Activated CD8-positive, alpha-beta T cell treated with anti-CD3 and anti-CD28 coated beads, Interleukin-2, amount 10 ng/mL, durations not matched to agents 7 days and 5 days (primary cell): ENCODE measurements around the gene RNPS1. TPM values are rescaled to one million over a fixed set of nuclear protein-coding genes. Genes with fewer than 3 reads are reported as not detected.

Experiments
- ATAC-seq: fragments of 150-1000 bp; cut with Tn5 transposase; one replicate; pipeline ENCODE4 v1.10.0; 2021; ENCODE audit warnings: moderate library complexity
- CTCF ChIA-PET: fragments of 350-600 bp; sonication (Branson Sonifier 250); formaldehyde crosslinking; loops from one replicate; lab custom pipeline; 2021; ENCODE audit warnings: antibody characterized with exemption; lab: Charles Lee
- POLR2A ChIA-PET: fragments of 350-600 bp; sonication (Branson Sonifier 250); formaldehyde crosslinking; loops from one replicate; lab custom pipeline; 2021; ENCODE audit warnings: antibody characterized with exemption; lab: Charles Lee
- DNase-seq: peaks from one replicate; pipeline ENCODE4 v3.0.0-alpha.2; 2020
- H3K27ac Mint-ChIP-seq: one replicate; pipeline ENCODE4 v1.8.0; 2021; ENCODE audit warnings: mild to moderate bottlenecking, mixed read lengths
- H3K27me3 Mint-ChIP-seq: one replicate; pipeline ENCODE4 v1.8.0; 2021; ENCODE audit warnings: low read depth, mixed read lengths
- H3K36me3 Mint-ChIP-seq: one replicate; pipeline ENCODE4 v1.8.0; 2021; ENCODE audit warnings: low read depth, mixed read lengths
- H3K4me1 Mint-ChIP-seq: one replicate; pipeline ENCODE4 v1.8.0; 2021; ENCODE audit warnings: low read depth, mixed read lengths
- H3K4me3 Mint-ChIP-seq: one replicate; pipeline ENCODE4 v1.8.0; 2021; ENCODE audit warnings: mild to moderate bottlenecking, mixed read lengths
- H3K9me3 Mint-ChIP-seq: one replicate; pipeline ENCODE4 v1.8.0; 2022; ENCODE audit warnings: mixed read lengths; ENCODE audit not compliant: insufficient read depth
- total RNA-seq, 2 experiments: library from RNA; stranded (reverse); gene quantifications; one replicate each; pipeline ENCODE4 v1.2.3, GENCODE V29; 2021

The RNPS1 gene
- total RNA-seq, 2 experiments from 2014 or later: 260 to 268 TPM

GRCh38 chr16:2278956-2279800 is 11.3 kb upstream of the RNPS1 start:
- no peak overlapping the region for H3K27ac Mint-ChIP-seq
- no peak overlapping the region for H3K4me3 Mint-ChIP-seq
- DNase-seq (no peak), ATAC-seq (no peak)
- ChIA-PET POLR2A (interaction anchor here (1.1 to 1.3 kb wide), 2 partner anchors 9 to 10 kb away, joined by 3 read pairs; no protein-coding TSS in a partner anchor), CTCF (interaction anchor here (0.9 to 1.2 kb wide), 2 partner anchors 9 to 18 kb away, joined by 4 read pairs; no protein-coding TSS in a partner anchor)
- no peaks in the 10 kb centered on the region for H3K27me3 Mint-ChIP-seq
- H3K4me1 Mint-ChIP-seq: no peaks in the 10 kb centered on the region
- H3K36me3 Mint-ChIP-seq: no peaks in the 10 kb centered on the region
- H3K9me3 Mint-ChIP-seq: no peaks in the 10 kb centered on the region

DNA sequence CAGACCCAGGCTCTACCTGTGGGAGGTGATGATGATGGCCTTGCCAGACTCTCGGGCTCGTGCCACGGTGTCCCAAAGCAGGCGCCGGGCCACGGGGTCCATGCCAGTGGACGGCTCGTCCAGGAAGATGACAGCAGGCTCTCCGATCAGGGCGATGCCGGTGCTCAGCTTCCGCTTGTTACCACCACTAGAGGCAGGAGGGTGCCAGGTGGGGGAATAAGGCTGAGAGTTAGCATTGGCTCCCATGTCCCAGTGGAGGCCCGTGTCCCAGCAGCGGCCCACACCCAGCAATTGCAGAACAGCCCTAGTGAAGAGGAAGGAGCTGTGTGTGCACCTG is 10.3 kb upstream of the RNPS1 start:
- CTCF ChIA-PET: interaction anchor here (0.9 to 1.2 kb wide), 2 partner anchors 8 to 19 kb away, joined by 4 read pairs; no protein-coding TSS in a partner anchor

GRCh38 chr16:2277466-2278271 is 9.7 kb upstream of the RNPS1 start:
- no peak for ATAC-seq
- no peaks in the 10 kb centered on the region for H3K9me3 Mint-ChIP-seq
- ChIA-PET CTCF (no interaction called here), POLR2A (no interaction called here)
- no peak overlapping the region for H3K4me3 Mint-ChIP-seq
- no peaks in the 10 kb centered on the region for H3K27me3 Mint-ChIP-seq
- no peaks in the 10 kb centered on the region for H3K36me3 Mint-ChIP-seq
- no peak for DNase-seq
- no peak overlapping the region for H3K27ac Mint-ChIP-seq
- no peaks in the 10 kb centered on the region for H3K4me1 Mint-ChIP-seq

More for the DNA sequence above, 10.3 kb upstream of the RNPS1 start:
- Mint-ChIP-seq H3K4me1 (no peaks in the 10 kb centered on the region), H3K9me3 (no peaks in the 10 kb centered on the region), H3K27ac (no peak overlapping the region), H3K4me3 (no peak overlapping the region), H3K36me3 (no peaks in the 10 kb centered on the region), H3K27me3 (no peaks in the 10 kb centered on the region)
- POLR2A ChIA-PET: interaction anchor here (1.3 kb wide), 1 partner anchor 9 kb away, joined by 3 read pairs; no protein-coding TSS in a partner anchor
- DNase-seq (no peak), ATAC-seq (no peak)

DNA sequence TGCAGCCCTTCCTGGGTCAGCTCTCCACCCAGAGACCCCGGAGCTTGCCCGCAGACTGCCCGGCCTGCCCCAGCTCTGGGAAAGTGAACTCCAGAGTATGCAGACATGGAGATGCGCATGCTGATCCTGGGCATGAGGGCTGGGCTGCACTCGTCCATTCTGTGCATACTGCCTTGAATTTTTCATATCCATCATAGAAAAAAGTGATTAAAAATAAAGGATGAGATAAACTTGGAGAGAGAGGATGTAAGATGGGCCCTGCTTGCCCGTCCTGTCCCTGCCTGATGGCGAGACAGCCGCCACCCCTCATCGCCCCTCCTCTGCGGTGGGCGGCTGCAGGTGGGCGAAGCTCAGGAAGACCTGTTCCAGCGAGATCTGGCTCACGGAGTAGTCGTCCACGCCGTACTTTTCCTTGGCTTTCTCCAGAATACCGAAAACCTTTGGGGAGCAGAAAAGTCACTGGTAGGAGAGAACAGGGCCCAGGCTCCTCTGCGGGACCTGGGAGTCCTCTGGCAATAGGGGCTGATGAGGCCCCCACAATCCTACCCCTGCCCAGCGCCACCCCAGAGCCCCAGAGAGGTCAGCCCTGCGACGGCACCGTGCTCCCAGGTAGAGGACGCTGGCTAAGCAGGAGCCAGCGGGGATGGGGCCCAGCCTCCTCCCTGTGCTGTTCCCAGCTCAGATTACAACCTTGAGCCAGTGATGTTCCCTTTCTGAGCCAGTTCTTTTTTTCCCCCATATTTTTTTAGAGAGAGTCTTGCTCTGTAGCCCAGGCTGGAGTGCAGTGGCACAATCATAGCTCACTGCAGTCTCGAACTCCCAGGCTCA is 8.7 kb upstream of the RNPS1 start:
- Mint-ChIP-seq H3K9me3 (no peaks in the 10 kb centered on the region), H3K36me3 (no peaks in the 10 kb centered on the region), H3K27ac (no peak overlapping the region), H3K4me1 (no peaks in the 10 kb centered on the region), H3K4me3 (no peak overlapping the region), H3K27me3 (no peaks in the 10 kb centered on the region)
- DNase-seq: no peak
- ChIA-PET POLR2A (no interaction called here), CTCF (no interaction called here)
- no peak for ATAC-seq

GRCh38 chr16:2275476-2276367 is 7.8 kb upstream of the RNPS1 start:
- CTCF ChIA-PET: no interaction called here
- no peak overlapping the region for H3K27ac Mint-ChIP-seq

GRCh38 chr16:2273931-2274330 is 6.0 kb upstream of the RNPS1 start:
- POLR2A ChIA-PET: interaction anchor here (0.8 kb wide), 1 partner anchor 9 kb away, joined by 3 read pairs; no protein-coding TSS in a partner anchor
- no peaks in the 10 kb centered on the region for H3K9me3 Mint-ChIP-seq
- no peak overlapping the region for H3K27ac Mint-ChIP-seq
- H3K27me3 Mint-ChIP-seq: no peaks in the 10 kb centered on the region
- H3K4me3 Mint-ChIP-seq: no peak overlapping the region
- CTCF ChIA-PET: no interaction called here
- no peak for DNase-seq
- no peak for ATAC-seq
- H3K36me3 Mint-ChIP-seq: no peaks in the 10 kb centered on the region
- H3K4me1 Mint-ChIP-seq: peaks cover 13% of the 10 kb centered on the region

More at GRCh38 chr16:2275476-2276367, 7.8 kb upstream of the RNPS1 start:
- H3K36me3 Mint-ChIP-seq: no peaks in the 10 kb centered on the region
- H3K9me3 Mint-ChIP-seq: no peaks in the 10 kb centered on the region
- no peaks in the 10 kb centered on the region for H3K27me3 Mint-ChIP-seq
- POLR2A ChIA-PET: no interaction called here
- peaks cover 1% of the 10 kb centered on the region for H3K4me1 Mint-ChIP-seq
- no peak for DNase-seq
- ATAC-seq: no peak
- H3K4me3 Mint-ChIP-seq: no peak overlapping the region

GRCh38 chr16:2273484-2273883 is 5.6 kb upstream of the RNPS1 start:
- Mint-ChIP-seq H3K36me3 (no peaks in the 10 kb centered on the region), H3K27ac (no peak overlapping the region), H3K4me1 (peaks cover 15% of the 10 kb centered on the region), H3K9me3 (no peaks in the 10 kb centered on the region), H3K27me3 (no peaks in the 10 kb centered on the region), H3K4me3 (no peak overlapping the region)
- no peak for DNase-seq
- POLR2A ChIA-PET: interaction anchor here (0.8 kb wide), 1 partner anchor 9 kb away, joined by 3 read pairs; no protein-coding TSS in a partner anchor
- ATAC-seq: no peak
- CTCF ChIA-PET: no interaction called here

DNA sequence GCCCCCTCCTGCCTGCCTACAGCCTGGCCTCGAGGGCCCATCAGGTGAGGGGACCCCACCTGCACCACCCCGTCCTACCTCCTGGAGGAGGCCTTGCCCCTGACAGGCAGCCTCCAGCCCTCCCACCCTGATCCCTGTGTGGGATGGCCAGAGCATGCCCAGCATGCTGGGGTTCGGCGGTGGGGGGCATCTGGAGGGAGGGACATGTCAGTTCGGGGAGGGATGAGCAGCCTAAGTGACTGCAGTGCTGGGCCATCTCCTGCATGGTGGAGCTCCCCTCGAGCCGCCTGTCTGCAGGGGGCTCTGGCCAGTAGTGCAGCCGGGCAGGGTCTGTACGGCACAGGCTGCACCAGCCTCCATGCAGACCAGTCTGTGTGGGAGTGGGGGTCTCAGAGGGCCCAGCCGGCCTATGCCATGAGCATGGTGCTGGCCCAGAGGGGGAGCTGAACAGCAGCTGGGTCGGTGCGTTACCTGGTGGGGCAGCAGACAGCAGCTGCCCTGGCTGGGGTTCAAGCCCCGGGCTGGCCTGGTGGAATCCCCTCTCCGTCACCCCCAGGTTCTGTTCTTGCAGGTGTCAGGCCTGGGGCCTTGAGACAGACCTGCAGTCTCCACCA is 4.0 kb upstream of the RNPS1 start:
- CTCF ChIA-PET: no interaction called here
- peaks cover 5% of the 10 kb centered on the region for H3K36me3 Mint-ChIP-seq
- H3K4me1 Mint-ChIP-seq: peaks cover 16% of the 10 kb centered on the region
- H3K4me3 Mint-ChIP-seq: no peak overlapping the region
- no peaks in the 10 kb centered on the region for H3K9me3 Mint-ChIP-seq
- ATAC-seq (no peak), DNase-seq (no peak)
- no peak overlapping the region for H3K27ac Mint-ChIP-seq
- no peaks in the 10 kb centered on the region for H3K27me3 Mint-ChIP-seq
- POLR2A ChIA-PET: no interaction called here

- ATAC-seq (no peak), DNase-seq (no peak)
- Mint-ChIP-seq H3K4me1 (peaks cover 27% of the 10 kb centered on the region), H3K9me3 (no peaks in the 10 kb centered on the region), H3K4me3 (no peak overlapping the region), H3K36me3 (peaks cover 16% of the 10 kb centered on the region), H3K27ac (no peak overlapping the region), H3K27me3 (no peaks in the 10 kb centered on the region)
- ChIA-PET CTCF (interaction anchor here (1.9 kb wide), 1 partner anchor 8 kb away, joined by 4 read pairs; no protein-coding TSS in a partner anchor), POLR2A (no interaction called here)
Observed at GRCh38 chr16:2270588-2271470, 2.9 kb upstream of the RNPS1 start.

- no peak for ATAC-seq
- Mint-ChIP-seq H3K27ac (no peak overlapping the region), H3K36me3 (peaks cover 19% of the 10 kb centered on the region), H3K4me1 (peaks cover 34% of the 10 kb centered on the region), H3K27me3 (no peaks in the 10 kb centered on the region), H3K4me3 (peak overlapping the region; percentile 93), H3K9me3 (no peaks in the 10 kb centered on the region)
- no peak for DNase-seq
- ChIA-PET CTCF (interaction anchor here (1.8 to 1.9 kb wide), 2 partner anchors 9 to 160 kb away, joined by 4 to 6 read pairs; partner anchors contain the start of gene CCNF), POLR2A (no interaction called here)
Observed at GRCh38 chr16:2270070-2270462, 2.1 kb upstream of the RNPS1 start.
